GM18517 (cell line): ENCODE results near the gene SLC1A7.

Experiments
- ATAC-seq: cut with Tn5 transposase; IDR thresholded peaks from one replicate; pipeline ENCODE4 v1.9.1; 2021; ENCODE audit warnings: mild to moderate bottlenecking, moderate library complexity; ENCODE audit not compliant: unreplicated experiment

SLC1A7 gene

GRCh38 chr1:53117836-53118235 lies 24.6 kb downstream of the SLC1A7 start:
- ATAC-seq = no peak

GRCh38 chr1:53116933-53117600 lies 25.4 kb downstream of the SLC1A7 start:
- ATAC-seq = no peak

GRCh38 chr1:53116307-53116810 lies 26.1 kb downstream of the SLC1A7 start:
- ATAC-seq = no peak

GRCh38 chr1:53115403-53116306 lies 26.8 kb downstream of the SLC1A7 start:
- ATAC-seq = no peak

- ATAC-seq = no peak
Measured at GRCh38 chr1:53114581-53115400, 27.6 kb downstream of the SLC1A7 start.

- no peak for ATAC-seq
Measured at GRCh38 chr1:53114090-53114489, 28.3 kb downstream of the SLC1A7 start.

GRCh38 chr1:53112861-53113260 lies 29.6 kb downstream of the SLC1A7 start:
- ATAC-seq = no peak

- ATAC-seq = no peak
Measured at GRCh38 chr1:53112271-53112774, 30.1 kb downstream of the SLC1A7 start.

GRCh38 chr1:53111693-53112092 lies 30.7 kb downstream of the SLC1A7 start:
- ATAC-seq = no peak

GRCh38 chr1:53111073-53111556 lies 31.3 kb downstream of the SLC1A7 start:
- ATAC-seq = no peak

- no peak for ATAC-seq
Measured at GRCh38 chr1:53110370-53111072, 31.9 kb downstream of the SLC1A7 start.

GRCh38 chr1:53108646-53109580 lies 33.5 kb downstream of the SLC1A7 start:
- ATAC-seq = no peak

GRCh38 chr1:53107570-53108322 lies 34.7 kb downstream of the SLC1A7 start:
- no peak for ATAC-seq

- ATAC-seq = no peak
Measured at GRCh38 chr1:53107090-53107489, 35.3 kb downstream of the SLC1A7 start.

GRCh38 chr1:53104289-53104913 lies 38.0 kb downstream of the SLC1A7 start:
- ATAC-seq = no peak

- ATAC-seq = no peak
Measured at GRCh38 chr1:53094533-53094919, 47.9 kb downstream of the SLC1A7 start.

- ATAC-seq = no peak
Measured at GRCh38 chr1:53093778-53094532, 48.5 kb downstream of the SLC1A7 start.
